HepG2 (cell line): ENCODE results near the gene SERPINA6. TPM values are rescaled to one million over a fixed set of nuclear protein-coding genes. Genes with fewer than 3 reads are reported as not detected.

Source experiments
- ATM ChIP-seq: fragments of 450-650 bp; IDR thresholded peaks from 2 replicates; pipeline ENCODE4 v1.7.1; 2017; ENCODE audit warnings: mild to moderate bottlenecking, borderline replicate concordance
- BORCS8-MEF2B ChIP-seq: sonication (generic); formaldehyde crosslinking; IDR thresholded peaks from 2 replicates; pipeline ENCODE4 v1.8.0; 2022; ENCODE audit warnings: mild to moderate bottlenecking, missing genetic modification reagents
- BRCA1 ChIP-seq: sonication (generic); formaldehyde crosslinking; IDR thresholded peaks from 2 replicates; pipeline ENCODE4 v1.4.0; 2020; ENCODE audit warnings: missing genetic modification reagents
- CENPX ChIP-seq: sonication (generic); formaldehyde crosslinking; IDR thresholded peaks from 2 replicates; pipeline ENCODE4 v1.9.0; 2021; ENCODE audit warnings: mild to moderate bottlenecking, missing genetic modification reagents, moderate library complexity
- ETV6 ChIP-seq: sonication (generic); formaldehyde crosslinking; conservative IDR thresholded peaks from 2 replicates; pipeline ENCODE4 v1.4.0; 2020; ENCODE audit warnings: missing genetic modification reagents
- FOXC1 ChIP-seq: sonication (generic); formaldehyde crosslinking; IDR thresholded peaks from 2 replicates; pipeline ENCODE4 v1.8.0; 2022; ENCODE audit warnings: mild to moderate bottlenecking, missing genetic modification reagents, borderline replicate concordance
- GATAD1 ChIP-seq: IDR thresholded peaks from 2 replicates; pipeline ENCODE4 v1.6.1; 2016; ENCODE audit warnings: missing genetic modification reagents, missing compliant biosample characterization
- GATAD2A ChIP-seq: IDR thresholded peaks from 2 replicates; pipeline ENCODE4 v1.6.1; 2016
- GMEB2 ChIP-seq: IDR thresholded peaks from 2 replicates; pipeline ENCODE4 v1.6.1; 2016; ENCODE audit warnings: missing biosample characterization, missing genetic modification reagents, low read depth
- GTF2F1 ChIP-seq: fragments of 150-350 bp; IDR thresholded peaks from 2 replicates; pipeline ENCODE4 v1.6.1; 2014; ENCODE audit warnings: low read length
- LBX2 ChIP-seq: sonication (generic); formaldehyde crosslinking; IDR thresholded peaks from 2 replicates; pipeline ENCODE4 v1.5.0; 2020; ENCODE audit warnings: missing genetic modification reagents, mild to moderate bottlenecking, borderline replicate concordance
- MBNL3 ChIP-seq: fragments of 250-450 bp; sonication (Bioruptor Pico); conservative IDR thresholded peaks from 2 replicates; pipeline ENCODE4 v1.8.0; 2022; ENCODE audit warnings: mild to moderate bottlenecking, inconsistent platforms
- NBN ChIP-seq: fragments of 450-650 bp; conservative IDR thresholded peaks from 2 replicates; pipeline ENCODE4 v1.6.1; 2017
- PPARG ChIP-seq: conservative IDR thresholded peaks from 2 replicates; pipeline ENCODE4 v1.6.1; 2016; ENCODE audit warnings: missing biosample characterization, missing genetic modification reagents
- RAD21 ChIP-seq: fragments of 450-650 bp; formaldehyde crosslinking; IDR thresholded peaks from 2 replicates; pipeline ENCODE4 v1.5.0; 2020; ENCODE audit warnings: mild to moderate bottlenecking
- RBFOX2 ChIP-seq: fragments of 200-400 bp; formaldehyde crosslinking; IDR thresholded peaks from 2 replicates; pipeline ENCODE4 v1.6.1; 2017; ENCODE audit warnings: low read depth, mild to moderate bottlenecking, low read length
- REXO4 ChIP-seq: sonication (generic); formaldehyde crosslinking; IDR thresholded peaks from 2 replicates; pipeline ENCODE4 v1.8.0; 2022; ENCODE audit warnings: missing genetic modification reagents, mild to moderate bottlenecking, borderline replicate concordance
- U2AF1 ChIP-seq: fragments of 200-400 bp; formaldehyde crosslinking; optimal IDR thresholded peaks from 2 replicates; pipeline ENCODE3; 2017; ENCODE audit warnings: mild to moderate bottlenecking, low read depth, low read length
- ZBTB25 ChIP-seq: IDR thresholded peaks from 2 replicates; pipeline ENCODE4 v1.6.1; 2018; ENCODE audit warnings: missing genetic modification reagents
- ZFP36L1 ChIP-seq: sonication (generic); formaldehyde crosslinking; IDR thresholded peaks from 2 replicates; pipeline ENCODE4 v1.8.0; 2022; ENCODE audit warnings: mild to moderate bottlenecking, missing genetic modification reagents, moderate library complexity
- ZNF160 ChIP-seq: sonication (generic); formaldehyde crosslinking; IDR thresholded peaks from 2 replicates; pipeline ENCODE4 v1.8.0; 2022; ENCODE audit warnings: mild to moderate bottlenecking, inconsistent platforms, missing genetic modification reagents
- ZNF17 ChIP-seq: sonication (generic); formaldehyde crosslinking; IDR thresholded peaks from 2 replicates; pipeline ENCODE4 v1.5.0; 2020; ENCODE audit warnings: mild to moderate bottlenecking, missing genetic modification reagents
- ZNF207 ChIP-seq: fragments of 450-650 bp; IDR thresholded peaks from 2 replicates; pipeline ENCODE4 v1.6.1; 2016; ENCODE audit warnings: antibody characterized with exemption, borderline replicate concordance
- ZNF33B ChIP-seq: sonication (generic); formaldehyde crosslinking; IDR thresholded peaks from 2 replicates; pipeline ENCODE4 v1.5.1; 2020; ENCODE audit warnings: mild to moderate bottlenecking, missing genetic modification reagents
- ZNF510 ChIP-seq: sonication (generic); formaldehyde crosslinking; IDR thresholded peaks from 2 replicates; pipeline ENCODE4 v1.4.0; 2020; ENCODE audit warnings: low read depth, mild to moderate bottlenecking, missing genetic modification reagents
- ZNF512B ChIP-seq: sonication (generic); formaldehyde crosslinking; IDR thresholded peaks from 2 replicates; pipeline ENCODE4 v1.5.1; 2020; ENCODE audit warnings: missing genetic modification reagents, mild to moderate bottlenecking, borderline replicate concordance
- ZNF546 ChIP-seq: sonication (generic); formaldehyde crosslinking; conservative IDR thresholded peaks from 2 replicates; pipeline ENCODE4 v1.8.1; 2023; ENCODE audit warnings: mild to moderate bottlenecking, missing genetic modification reagents
- ZNF777 ChIP-seq: sonication (generic); formaldehyde crosslinking; IDR thresholded peaks from 2 replicates; pipeline ENCODE4 v1.4.0; 2020; ENCODE audit warnings: missing genetic modification reagents
- polyA plus RNA-seq, 8 experiments: library from polyadenylated mRNA; depleted of rRNA in 3 of 8; stranded (reverse) in 7 of 8; unstranded in 1 of 8; fragments of >200 nt; fragmentation: Illumina TruSeq in 4 of 8; extraction: Trizol in 4 of 8; gene quantifications; 2 replicates each; pipeline versions ENCODE4 v1.2.1 to v1.2.3, GENCODE V29; 2011 to 2016; ENCODE audit warnings: low read depth in 4 of 8, missing spikeins in 1 of 8, mixed read lengths in 1 of 8; ENCODE audit not compliant: insufficient read depth in 1 of 8
- total RNA-seq, 5 experiments: library from RNA; depleted of rRNA; stranded (reverse); fragments of >200 nt; fragmentation: Illumina TruSeq; extraction: Trizol; gene quantifications; 2 replicates each; pipeline ENCODE4 v1.2.3, GENCODE V29; 2016; ENCODE audit warnings: low read depth in 1 of 5

The SERPINA6 gene
- total and polyA plus RNA-seq, 2 of the 13 experiments (the other 11 are each of a cell fraction or from before 2014, with no cell fraction given): 260 to 333 TPM

GRCh38 chr14:94355191-94355794 lies 32.2 kb upstream of the SERPINA6 start (continued):
- TF ChIP-seq ZNF510 (CRISPR knock-in tag): no peak
- TF ChIP-seq RAD21 (CRISPR knock-in tag): peak; percentile 80
- TF ChIP-seq RBFOX2: no peak
- TF ChIP-seq ZNF777 (CRISPR knock-in tag): no peak
- peak; percentile 93 for TF ChIP-seq GATAD2A (CRISPR knock-in tag)
- no peak for TF ChIP-seq REXO4 (CRISPR knock-in tag)
- no peak for TF ChIP-seq LBX2 (CRISPR knock-in tag)
- TF ChIP-seq BRCA1 (CRISPR knock-in tag): no peak
- TF ChIP-seq ETV6 (CRISPR knock-in tag): no peak
- TF ChIP-seq ZNF207: no peak
- no peak for TF ChIP-seq NBN
- no peak for TF ChIP-seq GMEB2 (CRISPR knock-in tag)
- no peak for TF ChIP-seq CENPX (CRISPR knock-in tag)
- no peak; the same call in 1 of the 2 replicates for TF ChIP-seq FOXC1 (CRISPR knock-in tag)
- 0 out of 2 replicates have a peak, but pooled peaks have one; percentile 31 for TF ChIP-seq GATAD1 (CRISPR knock-in tag)
- TF ChIP-seq ZNF512B (CRISPR knock-in tag): no peak
- no peak for TF ChIP-seq ZBTB25
- no peak for TF ChIP-seq ZFP36L1 (CRISPR knock-in tag)
- peak; percentile 55; the same call in 1 of the 2 replicates for TF ChIP-seq PPARG (CRISPR knock-in tag)
- no peak for TF ChIP-seq ZNF160 (CRISPR knock-in tag)
- TF ChIP-seq ZNF17 (CRISPR knock-in tag): no peak
- peak; percentile 46; the same call in 1 of the 2 replicates for TF ChIP-seq BORCS8-MEF2B
- no peak for TF ChIP-seq ZNF546
- no peak for TF ChIP-seq ATM
- no peak for TF ChIP-seq U2AF1
- no peak for TF ChIP-seq ZNF33B
- no peak for TF ChIP-seq GTF2F1
- no peak for TF ChIP-seq MBNL3
